HTERT RPE-1 (cell line): Measurements from ENCODE around the gene FYN.

Experiments used
- in situ Hi-C: fragments of 300-500 bp; cut with MboI; formaldehyde crosslinking; loops from 4 replicates; pipeline ENCODE4 v1.14.3; 2020; ENCODE audit warnings: low sequenced_read_pairs

The FYN gene

DNA sequence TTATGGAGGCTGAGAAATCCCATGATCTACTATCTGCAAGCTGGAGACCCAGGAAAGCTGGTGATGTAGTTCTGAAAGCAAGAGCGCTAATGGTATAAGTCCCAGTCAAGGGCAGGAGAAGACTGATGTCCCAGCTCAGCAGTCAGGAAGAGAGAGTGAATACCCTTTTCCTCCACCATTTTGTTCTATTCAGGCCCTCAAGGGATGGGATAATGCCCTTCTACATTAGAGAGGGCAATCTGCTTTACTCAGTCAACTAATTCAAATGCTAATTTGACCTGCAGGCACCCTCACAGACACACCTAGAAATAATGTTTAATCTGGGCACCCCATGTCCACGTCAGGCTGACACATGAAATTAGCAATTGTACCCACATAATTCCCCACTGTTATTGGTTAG lies 10.8 kb upstream of the FYN start:
- in situ Hi-C loops: no loop called here

DNA sequence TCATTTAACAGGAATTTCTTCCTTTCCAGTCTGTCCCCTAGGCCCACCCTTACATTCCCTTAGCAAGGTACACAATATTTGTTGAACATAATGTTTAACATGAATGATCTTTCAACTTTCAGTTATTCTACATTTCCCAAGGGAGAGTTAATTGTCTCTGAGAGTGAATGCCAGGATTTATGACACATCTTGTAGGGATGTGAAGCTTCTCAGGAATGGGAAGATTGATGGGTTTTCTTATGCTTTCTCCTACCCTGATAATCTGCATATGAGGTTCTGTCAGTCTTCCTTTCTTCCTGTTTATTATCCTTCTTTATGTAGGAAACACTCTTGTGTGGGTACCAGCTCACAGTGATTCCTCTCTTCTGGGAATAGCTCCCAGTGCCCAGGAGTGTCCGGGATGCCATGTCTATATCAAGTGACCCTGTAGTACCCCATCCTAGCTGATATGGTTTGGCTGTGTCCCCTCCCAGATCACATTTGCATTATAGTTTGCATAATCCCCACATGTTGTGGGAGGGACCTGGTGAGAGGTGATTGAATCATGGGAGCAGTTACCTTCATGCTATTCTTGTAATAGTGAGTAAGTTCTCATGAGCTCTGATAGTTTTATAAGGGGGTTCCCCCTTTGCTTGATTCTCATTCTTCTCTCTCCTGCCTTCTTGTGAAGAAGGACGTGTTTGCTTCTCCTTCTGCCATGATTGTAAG lies 7.1 kb upstream of the FYN start:
- in situ Hi-C loops: no loop called here

DNA sequence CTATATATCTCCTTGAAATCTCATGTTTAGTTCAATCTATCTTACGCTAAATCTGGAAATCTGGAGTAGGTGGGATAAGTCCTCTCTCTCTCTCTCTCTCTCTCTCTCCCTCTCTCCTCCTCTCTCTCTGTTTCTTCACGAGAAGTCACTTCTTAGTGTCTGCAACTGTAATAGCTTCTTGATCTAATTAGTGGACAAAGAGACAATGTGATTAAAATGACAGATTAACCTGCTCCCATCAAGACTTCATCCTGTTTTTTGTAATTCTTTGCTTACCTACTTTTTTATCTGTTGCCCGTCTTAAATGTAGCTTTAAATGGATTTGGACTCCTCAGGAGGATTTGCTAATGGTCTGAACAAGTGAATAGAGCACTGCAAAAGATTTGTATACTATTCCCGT lies 2.5 kb upstream of the FYN start:
- in situ Hi-C loops: no loop called here

DNA sequence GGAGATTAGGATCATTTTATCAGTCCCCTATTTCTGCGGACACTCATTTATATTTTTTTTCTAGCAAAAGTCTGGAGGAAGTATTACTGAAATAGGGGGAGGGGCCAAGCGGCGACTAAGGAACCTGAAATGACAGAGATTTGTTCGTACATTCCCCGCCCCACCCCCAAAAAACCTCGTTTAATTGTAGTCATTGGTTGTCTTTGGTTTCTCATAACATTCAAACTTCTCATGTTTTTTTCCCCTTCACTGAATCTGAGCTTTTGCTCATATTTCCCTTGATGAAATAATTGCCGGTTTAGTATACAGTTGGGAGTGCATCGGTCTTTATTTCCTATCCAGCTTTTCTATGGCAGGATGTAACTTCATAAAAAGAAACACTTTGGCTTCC lies 768 bp upstream of the FYN start:
- in situ Hi-C loops: no loop called here

DNA sequence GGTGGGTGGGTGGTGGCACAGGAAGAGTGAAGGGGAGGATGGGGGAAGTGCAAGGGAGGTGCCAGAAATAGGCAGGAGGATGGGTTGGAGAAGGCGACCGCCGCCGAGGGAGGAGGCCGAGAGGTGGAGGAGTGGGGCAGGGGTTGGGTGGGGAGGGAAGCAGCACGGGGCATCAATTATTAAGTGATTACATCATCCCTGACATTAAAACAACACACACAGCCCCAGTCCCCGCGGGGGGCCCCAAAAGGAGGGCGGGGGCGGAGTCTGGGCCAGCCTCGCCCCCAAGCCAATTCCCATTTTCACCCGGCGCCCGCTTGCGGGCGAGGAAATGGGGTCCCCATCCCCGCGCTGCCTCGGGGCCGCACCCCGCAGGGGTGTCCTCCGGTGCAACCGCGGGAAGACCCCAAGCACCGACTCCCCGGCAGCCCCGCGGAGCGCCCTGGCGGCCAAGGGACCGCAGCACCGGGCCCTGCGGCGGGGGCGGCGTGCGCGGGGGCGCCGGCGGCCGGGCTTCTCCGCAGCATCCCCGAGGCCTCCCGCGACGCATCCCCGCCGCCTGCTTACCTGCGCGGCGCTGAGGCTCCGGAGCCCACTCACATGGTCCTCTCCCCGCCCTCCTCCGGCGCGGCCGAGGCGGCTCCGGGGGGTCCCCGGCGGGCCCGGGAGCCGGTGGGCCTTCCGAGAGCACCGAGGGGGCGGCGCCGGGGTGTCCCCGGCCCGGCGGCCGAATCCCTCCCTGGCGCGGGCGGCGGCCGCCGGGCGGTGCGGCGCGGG lies 663 bp downstream of the FYN start:
- in situ Hi-C loops: no loop called here

DNA sequence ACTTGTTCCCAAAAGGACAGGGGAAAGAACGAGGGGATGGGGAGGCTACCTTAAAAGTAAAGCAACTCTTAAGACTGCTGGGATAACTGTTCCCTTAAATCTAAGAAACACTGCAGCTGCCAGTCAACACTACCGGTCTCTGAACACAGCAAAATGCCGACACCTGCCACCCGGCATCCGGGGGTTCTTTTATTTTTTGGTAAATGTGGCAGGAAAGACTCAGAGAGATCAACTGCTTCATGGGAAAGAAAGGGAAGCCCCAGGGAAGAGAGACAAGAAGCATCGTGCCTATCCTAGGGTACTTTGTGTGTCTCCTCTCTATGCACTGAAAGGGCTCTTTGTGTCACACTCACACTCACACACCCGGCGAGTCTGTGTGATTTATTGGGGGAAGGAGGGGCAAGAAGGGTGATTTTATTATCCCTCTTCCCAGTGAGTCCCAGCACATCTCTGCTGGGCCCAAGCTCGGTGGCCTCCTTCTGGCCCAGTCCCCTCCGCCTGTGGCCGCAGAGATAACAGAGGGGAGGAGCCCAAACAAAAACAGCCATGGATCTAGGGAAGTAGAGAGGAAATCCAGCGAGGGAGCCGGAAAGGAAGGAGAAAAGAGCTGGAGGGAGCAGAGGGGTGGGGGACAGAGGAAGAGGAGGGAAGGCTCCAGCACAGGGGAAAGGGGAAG lies 1.4 kb downstream of the FYN start:
- in situ Hi-C loops: no loop called here

DNA sequence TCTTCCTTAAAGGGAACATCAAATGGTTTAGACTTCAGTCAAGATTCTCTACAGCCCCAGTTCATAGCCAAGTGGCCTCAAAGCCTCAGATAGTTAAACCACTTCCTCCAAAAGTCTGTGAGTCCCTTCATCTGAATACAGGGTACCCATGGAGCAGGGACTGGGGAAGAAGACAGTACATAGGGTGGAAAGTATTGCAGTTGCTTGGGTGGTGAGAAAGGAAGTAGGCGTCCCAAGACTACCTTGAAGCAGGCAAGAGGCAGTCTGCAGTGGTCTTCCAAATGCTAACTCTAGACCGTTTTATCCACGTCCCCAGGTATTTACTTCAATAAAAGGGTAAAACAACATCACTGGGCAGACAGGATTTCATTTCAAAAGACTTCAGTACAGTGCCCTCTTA lies 2.0 kb downstream of the FYN start:
- in situ Hi-C loops: no loop called here

DNA sequence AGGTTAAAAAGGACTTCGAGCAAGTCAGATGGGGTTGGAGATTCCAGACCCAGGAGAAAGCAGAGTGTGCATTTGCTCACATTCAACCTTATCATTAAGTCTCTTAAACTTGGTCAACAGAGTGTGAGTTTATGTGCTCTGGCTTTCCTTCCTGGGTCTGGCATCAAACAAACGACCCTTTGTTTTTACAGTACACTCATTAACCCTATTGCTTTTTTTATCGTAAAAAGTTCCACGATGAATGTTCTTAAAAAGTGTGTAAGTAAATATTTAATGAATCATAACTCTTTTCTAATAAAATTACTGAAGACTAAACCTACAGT lies 2.5 kb downstream of the FYN start:
- in situ Hi-C loops: no loop called here

DNA sequence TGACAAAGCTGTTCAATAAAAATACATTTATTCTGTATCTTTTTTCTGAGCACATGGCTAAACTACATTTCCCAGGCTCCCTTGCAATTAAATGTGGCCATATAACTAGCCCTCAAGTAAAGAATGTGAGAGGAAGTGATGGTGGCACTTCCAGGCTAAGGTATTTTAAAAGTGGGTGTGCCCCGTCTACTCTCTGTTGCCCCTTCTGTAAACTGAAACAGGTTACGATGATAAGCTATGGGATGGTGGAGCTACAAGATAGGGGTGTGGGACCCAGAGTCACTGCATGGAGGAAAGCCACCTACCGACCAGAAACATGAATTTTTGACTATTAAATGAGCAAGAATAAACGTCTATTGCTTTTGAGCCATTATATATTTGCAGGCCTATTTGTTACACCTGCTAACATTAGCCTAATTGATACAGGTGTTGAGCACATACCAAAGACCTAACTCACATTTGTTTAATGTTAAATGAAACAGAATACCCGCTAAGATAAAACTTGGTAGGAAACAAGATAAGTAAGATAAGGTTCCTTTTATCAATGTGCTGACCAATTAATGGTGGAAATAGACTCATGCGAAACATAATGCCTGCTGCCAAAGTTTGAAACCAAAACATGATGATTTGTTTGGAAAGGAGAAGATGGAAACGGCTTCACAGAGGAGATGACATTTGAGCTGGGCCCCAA lies 3.1 kb downstream of the FYN start:
- in situ Hi-C loops: no loop called here

DNA sequence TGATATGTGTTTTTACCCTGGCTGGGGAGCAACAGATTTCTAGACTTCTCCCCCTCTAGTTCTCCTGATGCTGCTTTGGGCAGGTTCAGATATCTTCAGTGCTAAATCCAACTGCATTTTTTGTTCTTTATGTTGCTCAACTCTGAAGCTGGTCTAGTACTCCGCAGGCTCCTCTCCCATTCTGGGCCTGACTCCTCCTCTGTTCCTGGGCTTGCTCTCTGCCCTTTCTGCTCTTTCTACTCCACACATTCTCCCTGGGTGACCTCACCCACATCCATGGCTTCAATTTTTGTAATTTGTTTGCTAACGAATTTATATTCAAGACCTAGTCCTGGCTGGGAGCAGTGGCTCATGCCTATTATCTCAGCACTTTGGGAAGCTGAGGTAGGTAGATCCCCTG lies 6.4 kb downstream of the FYN start:
- in situ Hi-C loops: no loop called here

DNA sequence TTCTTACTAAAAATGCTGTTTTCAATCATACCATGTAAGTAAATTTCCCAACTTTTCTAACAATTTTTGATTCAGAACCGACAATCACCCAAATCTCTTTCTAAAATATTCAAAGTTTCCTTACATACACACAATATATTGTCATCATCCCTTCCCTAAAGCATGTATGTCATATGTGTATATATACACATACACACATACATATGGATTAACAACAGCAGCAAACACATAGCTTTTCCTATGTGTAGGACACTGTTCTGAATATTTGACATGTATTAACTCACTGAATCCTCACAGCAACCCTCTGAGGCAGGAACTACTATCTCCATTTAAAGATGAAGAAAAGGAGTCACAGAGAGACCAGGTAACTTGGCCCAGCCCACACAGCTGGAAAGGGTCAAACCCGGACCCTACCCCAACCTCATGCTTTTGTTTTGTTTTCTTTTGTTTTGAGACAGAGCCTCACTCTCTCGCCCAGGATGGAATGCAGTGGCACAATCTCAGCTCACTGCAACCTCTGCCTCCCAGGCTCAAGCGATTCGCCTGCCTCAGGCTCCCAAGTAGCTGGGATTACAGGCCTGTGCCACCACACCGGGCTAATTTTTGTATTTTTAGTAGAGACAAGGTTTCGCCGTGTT lies 7.2 kb downstream of the FYN start:
- in situ Hi-C loops: no loop called here

DNA sequence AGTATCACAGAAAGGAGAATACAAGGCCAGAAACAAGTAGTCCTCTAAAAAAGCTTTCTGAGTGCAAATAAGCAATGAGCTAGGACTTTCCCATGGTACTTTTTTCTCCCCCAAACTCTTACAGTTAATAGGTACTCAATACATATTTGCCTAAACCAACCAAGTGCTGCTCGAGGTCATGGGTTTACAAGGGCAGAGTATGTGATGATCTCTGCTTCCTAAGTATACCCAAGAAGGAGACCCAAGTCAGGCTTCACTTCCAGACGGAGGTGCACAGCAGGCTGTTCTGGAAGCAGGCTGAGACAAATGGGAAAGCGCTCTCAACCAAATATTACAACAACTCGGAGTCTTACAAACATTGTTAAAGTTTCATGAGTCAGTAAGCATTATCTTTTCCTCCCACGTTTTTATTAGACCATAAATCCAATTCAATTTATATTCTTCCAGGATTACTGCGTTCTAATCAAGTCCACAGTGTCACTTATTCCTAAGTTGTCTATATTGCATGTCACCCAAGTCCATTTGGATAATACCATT lies 8.1 kb downstream of the FYN start:
- in situ Hi-C loops: no loop called here

DNA sequence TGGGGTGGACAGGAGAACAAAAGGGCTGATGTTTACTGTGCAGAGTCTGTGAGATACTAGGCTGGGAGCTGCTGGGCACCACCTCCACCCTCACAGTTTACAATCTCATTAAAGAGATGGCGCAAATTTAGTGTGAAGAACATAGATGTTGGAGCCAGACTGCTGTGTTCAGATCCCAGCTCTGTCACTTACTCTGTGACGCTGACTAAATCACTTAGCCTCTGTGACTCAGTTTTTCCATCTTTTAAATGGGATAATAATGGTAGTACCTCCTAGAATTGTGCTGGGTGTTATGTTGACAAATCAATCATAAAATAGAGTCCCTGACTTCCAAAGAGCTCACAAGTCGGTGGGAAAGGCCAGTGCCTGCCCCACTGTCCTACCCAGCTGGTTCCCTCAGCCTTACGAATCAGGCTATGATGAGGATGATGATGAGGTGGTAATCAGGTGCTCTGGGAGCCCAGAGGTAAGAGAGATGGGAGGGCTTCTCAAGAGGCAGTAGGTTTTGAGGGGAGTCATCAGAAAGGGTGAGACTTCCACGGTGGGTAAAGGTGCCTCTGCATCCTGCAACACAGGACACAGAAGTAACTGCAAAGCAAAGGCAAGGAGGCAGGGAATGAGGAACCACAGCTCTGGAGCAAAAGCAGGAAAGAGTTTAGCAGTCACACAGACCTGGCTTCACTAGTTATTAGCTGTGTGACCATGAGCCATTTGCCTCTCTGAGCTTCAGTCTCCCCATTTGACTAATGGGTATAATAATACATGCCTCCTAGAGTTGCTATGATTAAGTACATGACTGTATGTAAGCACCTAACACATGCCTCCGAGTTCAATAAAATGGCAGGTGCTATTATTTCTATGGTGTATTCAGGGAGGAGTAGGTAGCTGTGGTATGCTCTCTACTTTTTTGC lies 8.9 kb downstream of the FYN start:
- in situ Hi-C loops: no loop called here

DNA sequence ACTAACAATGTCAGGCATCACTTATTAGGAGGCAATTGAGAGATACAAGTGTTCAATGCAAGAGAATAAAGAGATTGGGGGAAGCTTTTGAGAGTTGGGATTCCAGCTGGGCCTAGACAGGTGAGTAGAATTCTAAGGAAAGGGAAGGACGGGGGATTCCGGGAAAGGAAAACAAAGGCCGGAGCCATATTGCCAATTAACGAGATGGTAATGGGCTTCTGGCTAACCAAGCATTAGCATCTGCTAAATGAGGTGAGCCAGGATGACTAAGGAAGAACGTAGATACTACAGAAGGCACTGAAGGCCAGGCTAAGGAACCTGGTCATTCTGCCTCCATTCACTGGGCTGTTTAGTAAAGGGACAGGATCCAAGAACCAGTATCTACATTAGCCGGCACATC lies 10.5 kb downstream of the FYN start:
- in situ Hi-C loops: no loop called here

DNA sequence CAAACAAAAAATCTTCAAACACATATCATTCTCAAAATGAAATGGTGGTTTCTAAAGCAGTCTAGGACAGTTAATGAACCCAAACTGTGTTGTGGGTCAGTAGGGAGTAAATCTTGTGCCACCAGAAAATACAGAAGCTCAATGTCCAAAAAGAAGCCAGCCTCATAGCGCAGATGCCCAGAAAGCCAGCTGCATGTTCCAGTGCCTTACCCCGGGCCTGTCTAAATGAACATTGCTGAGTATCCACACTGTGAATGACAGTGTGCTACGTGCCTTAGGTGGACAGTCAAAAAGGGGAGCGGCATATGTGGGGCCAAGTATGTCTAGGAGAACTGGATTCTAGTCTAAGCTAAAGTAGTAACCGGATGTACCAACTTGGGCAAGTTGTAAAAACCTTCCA lies 10.9 kb downstream of the FYN start:
- in situ Hi-C loops: no loop called here

DNA sequence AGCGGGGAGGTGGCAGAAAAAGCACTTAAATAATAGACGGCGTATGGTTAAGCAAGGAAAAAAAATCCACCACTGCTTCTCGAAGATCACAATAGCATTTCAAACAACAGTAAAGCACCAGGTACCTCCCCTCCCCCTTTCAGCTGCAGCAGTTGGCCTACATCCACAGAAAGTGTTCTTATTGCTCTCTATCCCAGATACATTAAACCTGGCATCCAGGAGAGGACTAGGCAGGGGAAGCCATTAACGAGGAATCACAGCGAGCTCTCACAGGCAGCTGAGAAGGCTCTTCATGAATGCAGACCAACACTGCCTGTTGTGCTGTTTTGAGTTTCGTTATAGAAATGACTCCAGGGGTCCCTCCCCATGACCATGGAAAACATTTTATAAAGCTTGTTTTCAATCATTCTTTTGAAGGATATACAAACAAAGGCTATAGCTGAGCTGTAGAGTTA lies 11.8 kb downstream of the FYN start:
- in situ Hi-C loops: no loop called here

DNA sequence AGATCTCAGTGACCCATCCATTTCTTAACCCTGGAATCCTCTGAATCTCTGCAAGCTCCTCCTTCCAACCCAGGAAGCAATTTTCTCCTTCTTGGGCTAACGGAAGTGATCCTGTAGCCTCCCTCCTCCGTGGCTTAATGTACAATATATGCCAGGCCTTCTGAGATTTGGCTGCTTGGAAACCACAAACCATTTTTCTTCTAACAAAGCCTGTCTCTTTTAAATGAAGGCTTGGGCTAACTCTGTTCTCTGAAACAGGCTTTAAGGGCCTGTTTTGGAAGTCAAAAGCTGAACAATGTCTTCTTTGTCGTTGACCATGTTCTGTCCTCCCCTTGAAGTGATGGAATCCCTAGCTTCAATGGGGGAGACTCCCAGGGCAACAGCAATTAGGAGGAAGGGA lies 14.9 kb downstream of the FYN start:
- in situ Hi-C loops: no loop called here

DNA sequence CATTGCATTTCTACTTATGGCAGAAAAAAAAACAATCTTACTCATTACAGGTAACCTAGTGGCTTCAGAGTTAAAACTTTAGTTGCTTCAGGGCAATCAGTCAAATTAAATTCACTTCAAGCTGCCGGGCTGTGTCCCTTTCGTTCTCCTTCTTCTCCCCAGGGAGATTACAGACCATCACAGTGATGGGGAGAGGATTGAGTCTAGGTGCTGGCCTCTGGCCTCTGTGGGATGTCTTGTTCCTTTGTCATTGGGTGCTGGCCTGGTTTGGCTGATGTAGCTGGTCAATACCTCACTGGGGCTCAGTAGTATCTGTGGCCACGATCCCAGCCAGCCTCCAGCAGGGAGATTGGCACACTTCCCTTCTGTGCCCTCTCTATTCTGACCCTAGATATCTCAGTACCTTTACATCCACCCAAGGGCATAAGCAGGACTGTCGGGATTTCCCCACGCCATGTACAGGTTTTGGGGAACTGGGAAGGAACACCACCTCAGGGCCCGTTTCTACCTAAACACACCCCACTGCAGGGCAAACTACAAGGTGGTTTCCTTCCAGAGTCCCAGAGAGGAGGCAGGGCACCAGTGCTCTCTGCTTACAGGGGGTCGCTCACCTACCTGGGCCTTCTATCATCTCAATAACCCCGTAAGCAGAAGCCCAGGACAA lies 15.4 kb downstream of the FYN start:
- in situ Hi-C loops: no loop called here

DNA sequence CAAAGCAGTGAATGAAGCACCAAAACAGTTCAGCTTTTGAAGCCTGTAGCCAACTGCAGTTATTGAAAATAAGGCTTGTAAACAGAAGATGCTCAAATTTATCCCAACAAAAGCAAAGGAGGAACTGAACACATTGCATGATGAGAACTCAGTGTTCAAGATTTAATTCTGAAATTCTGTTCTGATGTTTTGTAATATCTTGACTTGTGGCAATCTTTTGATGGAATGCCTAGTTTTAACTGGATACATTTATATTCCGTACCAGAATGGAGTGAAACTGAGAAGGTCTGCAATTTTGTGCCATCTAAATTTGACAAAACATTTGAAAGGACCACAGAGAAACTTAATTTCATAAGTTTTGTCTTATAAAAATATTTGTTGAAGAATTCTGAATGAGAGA lies 17.5 kb downstream of the FYN start:
- in situ Hi-C loops: no loop called here
